ENCODE measurements around the gene ARMC2.

- TF ChIP-seq CTCF (IDR thresholded peaks at IDR 0.05) (no peak), POLR2A (IDR thresholded peaks at IDR 0.05) (no peak)
Observed at GRCh38 chr6:108825326-108825725, 22.9 kb upstream of the ARMC2 start.

All from tibial nerve (tissue), 3 donors.